ENCODE measurements around the gene FLT4. TPM values are rescaled to one million over a fixed set of nuclear protein-coding genes. Genes with fewer than 3 reads are reported as not detected.

Gene FLT4
- total RNA-seq, 1 donor from 2014 or later, result 1.5 TPM

DNA sequence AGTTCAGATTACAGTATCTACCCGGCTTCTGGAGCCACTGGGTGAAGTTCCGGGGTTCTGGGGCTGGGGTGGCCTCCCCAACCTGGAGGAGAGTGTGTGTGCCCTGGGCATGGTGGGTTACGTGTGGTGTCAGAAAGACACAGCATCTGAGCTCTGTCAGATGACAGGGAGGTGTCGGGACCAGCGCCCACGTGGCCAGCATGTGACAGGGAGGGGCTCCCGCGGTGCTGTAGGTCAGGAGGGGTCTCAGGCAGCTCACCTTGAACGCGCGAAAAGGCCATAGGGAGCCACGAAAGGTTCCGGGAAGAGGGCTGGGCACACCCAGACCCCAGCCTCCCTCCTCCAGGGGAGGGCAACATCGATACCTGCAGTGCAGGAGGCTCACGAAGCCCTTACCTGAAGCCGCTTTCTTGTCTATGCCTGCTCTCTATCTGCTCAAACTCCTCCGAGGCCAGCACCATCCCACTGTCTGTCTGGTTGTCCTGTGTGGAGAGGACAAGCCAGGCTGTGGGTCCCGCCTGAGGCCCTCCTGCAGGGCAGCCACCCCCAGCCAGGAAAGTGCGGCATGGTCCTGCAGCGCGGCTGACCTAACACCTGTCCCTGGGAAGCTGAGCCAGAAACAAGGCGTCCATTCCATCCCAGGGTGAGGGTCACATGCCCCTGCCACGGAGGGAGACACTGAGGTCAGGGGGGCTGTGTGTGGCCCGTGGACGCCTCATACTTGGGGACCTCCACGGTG lies 40.7 kb downstream of the FLT4 start:
- no peak for DNase-seq (ENCODE audit: low read depth, low spot score)

- no peak for DNase-seq (ENCODE audit: low read depth, low spot score)
These were observed 41.4 kb downstream of the FLT4 start for GRCh38 chr5:180607861-180608571.

DNA sequence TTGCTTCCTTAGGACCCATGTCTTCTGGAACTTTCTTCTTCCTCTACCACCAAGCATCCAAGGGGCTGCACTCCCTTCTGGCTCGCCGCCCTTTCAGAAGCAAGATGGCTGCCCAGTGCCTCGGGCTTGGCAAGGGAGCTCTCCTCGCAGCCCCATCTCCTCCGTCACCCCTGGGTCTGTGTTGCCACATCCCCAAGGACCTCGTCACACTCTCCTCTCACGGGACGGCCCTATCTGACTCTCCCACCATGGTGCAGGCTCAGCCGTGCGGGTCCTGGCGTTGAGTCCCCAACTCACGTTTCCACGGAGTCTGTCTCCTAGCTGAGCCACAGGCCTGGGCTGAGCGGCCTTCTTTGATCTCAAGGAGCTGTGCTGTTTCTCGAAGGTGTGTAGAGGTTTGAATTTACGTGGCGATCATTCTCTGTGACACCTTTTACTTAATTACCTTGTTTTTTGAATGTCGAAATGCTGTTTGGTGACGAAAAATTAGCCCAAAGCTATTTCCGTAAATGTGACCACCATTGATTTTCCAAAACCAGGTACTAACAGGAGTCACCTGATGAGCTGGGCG lies 43.1 kb downstream of the FLT4 start:
- DNase-seq (ENCODE audit: low read depth, low spot score), result no peak

- peak; percentile 22 for DNase-seq (ENCODE audit: low read depth, low spot score)
These were observed 43.7 kb downstream of the FLT4 start for GRCh38 chr5:180605554-180606214.

GRCh38 chr5:180604271-180604670 lies 45.1 kb downstream of the FLT4 start:
- DNase-seq (ENCODE audit: low read depth, low spot score), result no peak

DNA sequence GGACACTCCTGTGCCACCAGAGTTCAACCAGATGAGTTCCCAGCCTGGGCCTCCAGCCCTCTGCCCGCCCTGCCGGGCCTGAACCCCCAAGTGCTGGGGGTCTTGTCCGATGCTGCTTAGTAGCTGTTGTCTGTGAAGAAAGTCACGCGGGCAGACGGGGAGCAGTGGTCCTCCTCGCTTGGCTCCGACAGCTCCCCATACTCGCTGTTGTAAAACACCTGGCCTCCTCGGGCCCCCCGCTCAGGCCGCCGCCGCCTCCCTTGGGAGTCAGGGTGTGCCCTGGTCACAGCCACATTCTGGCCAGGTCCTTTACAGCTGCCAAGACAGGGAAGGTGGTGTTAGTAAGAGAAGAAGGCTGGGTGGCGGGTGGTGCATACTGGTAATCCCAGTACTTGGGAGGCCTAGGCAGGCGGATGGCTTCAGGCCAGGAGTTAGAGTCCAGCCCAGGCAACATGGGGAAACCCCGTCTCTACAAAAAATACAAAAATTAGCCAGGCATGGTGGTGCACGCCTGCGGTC lies 46.3 kb downstream of the FLT4 start:
- no peak for DNase-seq (ENCODE audit: low read depth, low spot score)

DNA sequence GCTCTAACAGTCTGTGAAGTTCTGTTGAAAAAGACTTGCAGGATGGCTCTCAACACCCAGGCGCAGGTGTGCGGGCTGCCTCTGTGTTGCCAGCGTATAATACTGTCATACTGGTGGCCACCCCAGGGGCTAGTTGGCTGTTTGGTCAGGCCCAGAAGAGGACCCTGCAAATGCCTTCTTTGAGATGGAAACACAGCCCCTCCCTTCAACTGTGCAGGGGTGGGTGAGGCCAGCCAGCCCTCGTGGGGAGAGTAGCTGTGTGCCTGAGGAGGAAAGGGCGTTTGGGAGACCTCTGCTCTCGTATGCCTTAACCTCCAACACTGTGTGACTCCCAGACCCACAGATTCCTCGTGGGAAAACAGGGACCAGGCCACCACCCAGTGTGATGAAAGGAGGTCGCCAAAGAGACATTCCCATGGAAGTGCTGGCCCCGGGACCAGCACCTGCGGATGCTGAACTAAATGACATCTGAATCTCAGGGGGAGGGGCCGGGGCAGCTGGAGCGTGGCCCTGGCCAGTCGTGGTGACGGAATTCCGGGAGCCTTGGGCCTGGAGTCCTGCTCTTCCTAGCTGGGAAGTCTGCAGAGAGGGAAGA lies 46.8 kb downstream of the FLT4 start:
- no peak for DNase-seq (ENCODE audit: low read depth, low spot score)

GRCh38 chr5:180601591-180602480 lies 47.6 kb downstream of the FLT4 start:
- DNase-seq (ENCODE audit: low read depth, low spot score), result no peak

DNA sequence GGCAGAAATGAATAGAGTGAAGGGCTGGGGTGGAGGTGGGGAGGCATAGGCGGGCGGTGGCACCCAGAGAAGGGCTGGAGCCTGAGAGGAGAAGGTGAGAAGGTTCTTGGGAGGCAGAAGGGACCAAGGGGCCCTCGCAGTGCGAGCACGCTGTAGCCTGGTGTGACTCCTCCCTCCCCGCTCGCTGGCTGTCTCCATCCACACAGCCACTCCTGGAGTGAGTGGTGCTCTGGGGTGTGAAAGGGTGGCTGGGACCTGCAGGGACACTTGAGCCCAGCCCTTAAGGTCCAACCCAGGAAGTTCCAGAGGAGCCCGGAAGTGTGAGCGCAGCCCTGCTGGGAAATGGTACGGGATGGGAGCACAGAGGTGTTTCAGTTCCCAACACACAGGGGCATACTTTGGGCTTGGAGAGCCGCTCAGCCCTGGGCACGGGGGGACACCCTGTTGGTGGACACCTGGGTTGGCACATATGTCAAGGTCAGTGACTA lies 48.8 kb downstream of the FLT4 start:
- DNase-seq (ENCODE audit: low read depth, low spot score), result no peak

DNA sequence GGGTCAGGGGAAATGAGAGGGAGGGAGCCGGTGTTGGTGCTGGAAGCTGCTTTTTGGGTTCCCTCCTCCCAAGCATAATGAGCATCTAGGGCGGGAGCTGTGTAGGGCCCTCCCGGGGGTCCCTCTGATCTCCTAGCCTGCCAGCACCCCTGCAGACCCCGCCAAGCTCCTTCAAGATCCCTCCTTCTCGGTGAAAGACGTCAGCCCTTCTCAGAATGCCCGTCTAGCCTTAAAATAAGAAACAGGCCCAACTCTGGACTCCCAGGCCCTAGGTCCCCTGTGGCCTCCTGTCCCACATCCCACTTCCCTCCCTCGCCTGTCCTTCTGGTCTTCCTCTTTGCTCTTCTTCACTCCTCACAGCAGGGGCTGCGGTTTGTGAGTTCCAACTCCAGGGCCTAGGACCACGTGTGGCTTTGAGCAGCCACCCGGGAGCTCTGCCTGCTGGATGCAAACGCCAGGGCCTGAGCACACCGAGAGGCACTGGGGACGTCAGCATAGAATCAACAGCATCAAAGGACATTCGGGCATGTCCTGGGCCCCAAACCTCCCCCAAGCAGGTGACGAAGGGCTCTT lies 49.3 kb downstream of the FLT4 start:
- no peak for DNase-seq (ENCODE audit: low read depth, low spot score)

DNA sequence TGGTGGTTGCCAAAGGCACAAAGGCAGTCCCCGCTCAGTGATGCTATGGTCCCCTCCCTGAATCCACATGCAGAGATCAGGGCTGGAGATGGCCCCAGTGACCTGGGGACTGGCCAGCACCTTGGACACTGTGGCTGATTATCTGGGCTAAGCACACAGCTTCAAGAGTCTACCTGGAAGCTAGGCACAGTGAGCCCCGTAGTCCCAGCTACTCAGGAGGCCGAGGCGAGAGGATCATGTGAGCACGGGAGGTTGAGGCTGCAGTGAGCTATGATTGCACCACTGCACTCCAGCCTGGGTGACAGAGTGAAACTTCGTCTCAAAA lies 49.8 kb downstream of the FLT4 start:
- no peak for DNase-seq (ENCODE audit: low read depth, low spot score)

DNA sequence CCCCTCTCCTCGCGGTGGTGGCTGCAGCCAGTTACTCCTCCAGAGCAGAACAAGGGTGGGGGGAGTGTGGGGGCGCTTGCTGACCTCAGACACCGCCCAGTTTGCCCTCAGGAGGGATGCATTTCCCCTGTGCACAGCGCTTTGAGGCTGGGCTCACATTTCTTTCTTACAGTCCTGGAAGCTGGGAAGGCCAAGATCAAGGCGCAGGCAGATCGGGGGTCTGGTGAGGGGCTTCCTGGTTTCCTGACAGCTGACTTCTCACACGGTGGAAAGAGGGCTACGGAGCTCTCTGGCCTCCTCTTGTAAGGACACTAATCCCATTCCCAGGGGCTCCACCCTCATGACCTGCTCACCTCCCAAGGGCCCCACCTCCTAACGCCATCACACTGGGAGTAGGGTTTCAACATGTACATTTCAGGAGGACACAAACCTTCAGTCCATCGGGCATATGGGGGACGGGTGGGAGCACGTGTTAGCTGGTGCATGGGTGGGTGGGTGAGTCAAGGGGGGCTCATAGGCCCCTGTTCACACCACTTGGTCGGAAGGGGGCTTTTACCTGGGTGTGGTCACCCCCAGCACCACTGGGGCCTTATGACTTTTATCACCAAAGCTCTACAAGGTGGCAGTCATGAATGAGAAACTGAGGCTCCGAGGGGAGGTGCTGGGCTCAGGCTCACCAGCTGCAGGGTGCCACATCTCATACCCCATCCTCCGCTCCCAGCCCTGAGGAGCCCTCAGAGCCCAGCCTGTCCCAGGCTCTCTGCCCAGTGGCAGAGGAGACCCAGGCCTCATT lies 50.4 kb downstream of the FLT4 start:
- no peak for DNase-seq (ENCODE audit: low read depth, low spot score)

DNA sequence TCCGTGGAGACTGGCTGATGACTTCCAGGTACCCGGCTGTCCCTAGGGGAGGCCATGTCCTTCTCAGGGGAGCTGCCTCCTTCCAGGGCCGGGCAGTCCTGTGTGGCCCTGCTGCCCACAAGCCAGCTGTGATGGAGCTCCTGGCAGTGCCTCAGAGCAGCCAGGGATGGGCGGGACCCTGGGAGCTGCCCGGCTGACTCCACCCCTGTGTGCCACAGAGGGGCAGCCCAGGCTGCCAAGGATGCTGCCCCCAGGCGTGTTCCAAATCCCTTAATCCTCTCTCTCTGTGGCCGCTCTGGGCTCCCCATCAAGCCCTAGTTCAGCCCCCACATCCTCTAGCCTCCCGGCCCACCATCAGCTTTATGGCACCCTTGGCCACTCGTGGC lies 51.1 kb downstream of the FLT4 start:
- DNase-seq (ENCODE audit: low read depth, low spot score), result no peak

GRCh38 chr5:180596668-180597231 lies 52.6 kb downstream of the FLT4 start:
- no peak for DNase-seq (ENCODE audit: low read depth, low spot score)

DNA sequence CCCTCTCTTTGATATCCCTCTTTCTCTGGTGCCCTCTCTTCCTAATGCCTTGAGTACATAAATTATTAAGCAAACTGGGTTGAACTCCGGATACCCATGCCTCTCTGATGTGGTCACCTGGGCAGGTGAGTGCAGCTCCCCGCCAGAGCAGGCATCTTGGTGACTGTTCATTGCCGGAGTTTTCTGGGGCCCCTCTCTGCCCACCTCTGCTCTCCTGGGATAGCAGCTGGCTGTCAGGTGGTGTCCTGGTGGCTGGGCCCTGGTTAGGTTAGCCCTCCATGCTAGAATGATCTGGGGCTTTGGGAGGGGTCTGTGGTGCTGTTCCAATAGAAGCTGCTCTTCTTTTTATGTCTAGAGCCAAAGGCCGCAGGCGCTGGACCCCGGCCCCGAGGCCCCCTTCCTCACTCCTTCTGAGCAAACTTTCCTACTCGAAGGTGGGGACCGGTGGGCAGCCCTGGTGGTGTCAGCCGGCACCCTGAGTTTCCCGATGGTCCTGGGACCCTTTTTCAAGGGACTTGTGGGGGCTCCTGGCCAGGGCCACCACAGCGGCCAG lies 53.2 kb downstream of the FLT4 start:
- DNase-seq (ENCODE audit: low read depth, low spot score), result no peak

DNA sequence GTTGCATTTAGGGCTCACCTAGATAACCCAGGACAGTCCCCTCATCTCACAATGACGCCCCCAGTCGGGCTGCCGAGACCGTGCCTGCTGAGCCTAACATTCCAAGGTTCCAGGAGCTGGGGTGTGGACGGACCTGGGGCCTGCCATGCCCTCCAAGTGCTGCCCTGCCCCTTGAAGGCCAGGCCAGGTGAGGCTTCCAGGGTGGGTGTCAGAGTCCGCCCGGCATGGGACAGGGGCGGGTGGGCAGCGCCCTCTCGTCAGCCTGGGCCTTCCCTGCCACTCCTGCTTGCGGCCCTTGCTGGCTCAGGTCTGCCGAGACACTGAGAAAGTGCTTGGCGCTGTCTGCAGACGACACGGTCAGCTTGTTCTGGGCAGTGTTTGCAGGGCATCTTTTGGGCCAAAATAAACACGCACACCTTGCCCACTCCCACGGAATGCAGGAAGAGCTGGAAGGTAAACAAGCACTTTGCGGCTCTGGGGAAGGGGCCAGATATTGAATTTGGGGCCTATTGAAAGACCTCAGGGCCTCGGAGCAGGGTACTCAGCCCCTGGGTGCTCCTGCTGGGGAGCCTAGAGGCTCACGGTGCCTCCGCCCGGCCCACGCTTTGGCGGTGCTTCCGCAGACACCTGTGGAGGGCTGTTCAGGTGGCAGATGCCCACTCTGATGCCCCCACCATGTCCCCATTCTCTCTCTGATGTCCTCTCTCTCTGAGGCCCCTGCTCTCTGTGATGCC lies 53.9 kb downstream of the FLT4 start:
- no peak for DNase-seq (ENCODE audit: low read depth, low spot score)

GRCh38 chr5:180595046-180595379 lies 54.4 kb downstream of the FLT4 start:
- DNase-seq (ENCODE audit: low read depth, low spot score), result no peak
